ENCODE results near the gene ZBTB49. TPM values are rescaled to one million over a fixed set of nuclear protein-coding genes. Genes with fewer than 3 reads are reported as not detected.

Gene ZBTB49
- polyA plus RNA-seq, 1 donor from 2014 or later: 16.5 TPM

GRCh38 chr4:4341861-4342650 lies 52.0 kb downstream of the ZBTB49 start:
- H3K9ac ChIP-seq (ENCODE audit: low read length): no peak overlapping the region
- no peaks in the 10 kb centered on the region for H3K9me3 ChIP-seq (ENCODE audit: low read length)
- no peak overlapping the region for H3K27ac ChIP-seq (ENCODE audit: low read length)
- H2AFZ ChIP-seq (ENCODE audit: low read depth, low read length): no peak overlapping the region
- H3K79me2 ChIP-seq (replicated peaks; ENCODE audit: insufficient read depth, low read length): no peaks in the 10 kb centered on the region
- no peaks in the 10 kb centered on the region for H3F3A ChIP-seq (ENCODE audit: insufficient read depth, low read length, poor library complexity, severe bottlenecking)
- H3K27me3 ChIP-seq (ENCODE audit: insufficient read depth, low read depth, low read length): no peaks in the 10 kb centered on the region
- no peak for TF ChIP-seq RAD21 (conservative IDR thresholded peaks at IDR 0.05)
- TF ChIP-seq EZH2 (IDR thresholded peaks at IDR 0.05; ENCODE audit: borderline replicate concordance, insufficient read depth, low read length, poor library complexity, severe bottlenecking): no peak
- no peak for TF ChIP-seq POLR2AphosphoS5 (IDR thresholded peaks at IDR 0.05)
- no peak for TF ChIP-seq MXI1 (conservative IDR thresholded peaks at IDR 0.05; ENCODE audit: poor library complexity, severe bottlenecking)
- no peak for TF ChIP-seq TAF1 (IDR thresholded peaks at IDR 0.05; ENCODE audit: low read depth)
- TF ChIP-seq SMC3 (conservative IDR thresholded peaks at IDR 0.05; ENCODE audit: poor library complexity): no peak
- TF ChIP-seq REST (IDR thresholded peaks at IDR 0.05; ENCODE audit: borderline replicate concordance): no peak
- no peak for TF ChIP-seq EP300 (conservative IDR thresholded peaks at IDR 0.05; ENCODE audit: poor library complexity, severe bottlenecking)
- TF ChIP-seq CTCF (IDR thresholded peaks at IDR 0.05; ENCODE audit: poor library complexity, severe bottlenecking): no peak
- no peaks in the 10 kb centered on the region for H3K36me3 ChIP-seq (ENCODE audit: insufficient read depth, low read length)
- no peak overlapping the region for H3K4me2 ChIP-seq (ENCODE audit: low read length)
- H4K20me1 ChIP-seq (ENCODE audit: insufficient read depth): no peaks in the 10 kb centered on the region
- H3K4me3 ChIP-seq (ENCODE audit: low read length): no peak overlapping the region
- H3K9me2 ChIP-seq (ENCODE audit: insufficient read depth, low read length): no peaks in the 10 kb centered on the region

- H3K27me3 ChIP-seq (ENCODE audit: insufficient read depth, low read depth, low read length): no peaks in the 10 kb centered on the region
- no peak for TF ChIP-seq RAD21 (conservative IDR thresholded peaks at IDR 0.05)
These were observed 53.0 kb downstream of the ZBTB49 start for GRCh38 chr4:4343038-4343437.

More at GRCh38 chr4:4343038-4343437, 53.0 kb downstream of the ZBTB49 start:
- H3K27ac ChIP-seq (ENCODE audit: low read length): no peak overlapping the region
- no peak overlapping the region for H3K9ac ChIP-seq (ENCODE audit: low read length)
- no peaks in the 10 kb centered on the region for H3F3A ChIP-seq (ENCODE audit: insufficient read depth, low read length, poor library complexity, severe bottlenecking)
- H3K9me3 ChIP-seq (ENCODE audit: low read length): no peaks in the 10 kb centered on the region
- no peak overlapping the region for H3K4me2 ChIP-seq (ENCODE audit: low read length)
- H3K79me2 ChIP-seq (replicated peaks; ENCODE audit: insufficient read depth, low read length): no peaks in the 10 kb centered on the region
- no peak overlapping the region for H2AFZ ChIP-seq (ENCODE audit: low read depth, low read length)
- H3K9me2 ChIP-seq (ENCODE audit: insufficient read depth, low read length): no peaks in the 10 kb centered on the region
- no peaks in the 10 kb centered on the region for H3K36me3 ChIP-seq (ENCODE audit: insufficient read depth, low read length)
- no peaks in the 10 kb centered on the region for H4K20me1 ChIP-seq (ENCODE audit: insufficient read depth)
- H3K4me3 ChIP-seq (ENCODE audit: low read length): no peak overlapping the region
